ENCODE measurements around the gene RASA4.
"Not testable (repeated sequence)": the region's sequence is repeated elsewhere in the genome, so short reads cannot be mapped to it uniquely, and the experiment has no call there.

GRCh38 chr7:102527822-102528793, 88.4 kb downstream of the RASA4 start:
- not testable (repeated sequence) for TF ChIP-seq CTCF (IDR thresholded peaks at IDR 0.05); EZH2 (IDR thresholded peaks at IDR 0.05; ENCODE audit: borderline replicate concordance, insufficient read depth, low read depth, low read length, poor library complexity, severe bottlenecking)

Data from B cell (primary cell).